Mucosa of rectum (tissue), 2 donors: ENCODE measurements around the gene DSG2.

Experiments
- H3K27ac ChIP-seq, 2 donors: one replicate each; pipeline ENCODE4 v1.7.0; 2013; ENCODE audit warnings: inconsistent platforms in 2 of 2, low read depth in 2 of 2, low read length in 2 of 2
- H3K27me3 ChIP-seq, 2 donors: one replicate each; pipeline ENCODE4 v1.7.0; 2013; ENCODE audit warnings: low read length in 2 of 2; ENCODE audit not compliant: control insufficient read depth in 2 of 2, insufficient read depth in 2 of 2
- H3K36me3 ChIP-seq, 2 donors: one replicate each; pipeline ENCODE4 v1.7.0; 2013; ENCODE audit warnings: low read length in 2 of 2; ENCODE audit not compliant: control insufficient read depth in 2 of 2, insufficient read depth in 2 of 2
- H3K4me1 ChIP-seq, 2 donors: one replicate each; pipeline ENCODE4 v1.7.0; 2013; ENCODE audit warnings: low read length in 2 of 2, mild to moderate bottlenecking in 1 of 2; ENCODE audit not compliant: control insufficient read depth in 2 of 2, insufficient read depth in 2 of 2
- H3K4me3 ChIP-seq, 2 donors: one replicate each; pipeline ENCODE4 v1.7.0; 2013; ENCODE audit warnings: low read length in 2 of 2
- H3K9ac ChIP-seq, 2 donors: one replicate each; pipeline ENCODE4 v1.7.0; 2013; ENCODE audit warnings: low read length in 2 of 2, low read depth in 1 of 2, mild to moderate bottlenecking in 1 of 2
- H3K9me3 ChIP-seq, 2 donors: one replicate each; pipeline ENCODE4 v1.7.0; 2013; ENCODE audit warnings: low read length in 2 of 2; ENCODE audit not compliant: control insufficient read depth in 2 of 2
- donor health status: healthy.
- donor health status: Normal muscosa, but diverticular disease.

DSG2 gene

GRCh38 chr18:31581498-31582197, 83.7 kb downstream of the DSG2 start:
- Histone ChIP-seq H3K27me3 (no peaks in the 10 kb centered on the region), H3K9me3 (no peaks in the 10 kb centered on the region), H3K4me1 (no peaks in the 10 kb centered on the region), H3K27ac (no peak overlapping the region), H3K4me3 (no peak overlapping the region), H3K9ac (no peak overlapping the region), H3K36me3 (no peaks in the 10 kb centered on the region)

- no peaks in the 10 kb centered on the region for H3K27me3 ChIP-seq
- no peak overlapping the region for H3K9ac ChIP-seq
Observed at GRCh38 chr18:31583185-31583854, 85.3 kb downstream of the DSG2 start.

GRCh38 chr18:31585991-31586390, 88.0 kb downstream of the DSG2 start:
- Histone ChIP-seq H3K27me3 (no peaks in the 10 kb centered on the region), H3K9me3 (no peaks in the 10 kb centered on the region), H3K36me3 (no peaks in the 10 kb centered on the region), H3K9ac (no peak overlapping the region), H3K4me3 (no peak overlapping the region), H3K4me1 (no peaks in the 10 kb centered on the region), H3K27ac (no peak overlapping the region)

More at GRCh38 chr18:31583185-31583854, 85.3 kb downstream of the DSG2 start:
- Histone ChIP-seq H3K27ac (no peak overlapping the region), H3K4me1 (no peaks in the 10 kb centered on the region), H3K36me3 (no peaks in the 10 kb centered on the region), H3K9me3 (no peaks in the 10 kb centered on the region), H3K4me3 (no peak overlapping the region)

- H3K27ac ChIP-seq = no peak overlapping the region
- H3K4me1 ChIP-seq = peaks cover 0 to under 1% of the 10 kb centered on the region in 2 donors
- no peaks in the 10 kb centered on the region for H3K36me3 ChIP-seq
Observed at GRCh38 chr18:31586616-31587015, 88.6 kb downstream of the DSG2 start.

GRCh38 chr18:31587529-31587928, 89.6 kb downstream of the DSG2 start:
- no peak overlapping the region for H3K9ac ChIP-seq
- no peaks in the 10 kb centered on the region for H3K36me3 ChIP-seq
- H3K4me3 ChIP-seq = no peak overlapping the region
- peaks cover 0 to 3% of the 10 kb centered on the region in 2 donors for H3K4me1 ChIP-seq
- H3K27me3 ChIP-seq = no peaks in the 10 kb centered on the region
- H3K9me3 ChIP-seq = no peaks in the 10 kb centered on the region
- no peak overlapping the region for H3K27ac ChIP-seq

More at GRCh38 chr18:31586616-31587015, 88.6 kb downstream of the DSG2 start:
- Histone ChIP-seq H3K9ac (no peak overlapping the region), H3K9me3 (no peaks in the 10 kb centered on the region), H3K27me3 (no peaks in the 10 kb centered on the region), H3K4me3 (no peak overlapping the region)

GRCh38 chr18:31590570-31590969, 92.6 kb downstream of the DSG2 start:
- Histone ChIP-seq H3K36me3 (no peaks in the 10 kb centered on the region), H3K9me3 (no peaks in the 10 kb centered on the region), H3K9ac (no peak overlapping the region), H3K4me1 (peaks cover 0 to 3% of the 10 kb centered on the region in 2 donors), H3K27me3 (no peaks in the 10 kb centered on the region), H3K4me3 (no peak overlapping the region), H3K27ac (no peak overlapping the region)

- no peak overlapping the region for H3K9ac ChIP-seq
- no peak overlapping the region for H3K27ac ChIP-seq
- H3K36me3 ChIP-seq = no peaks in the 10 kb centered on the region
- H3K9me3 ChIP-seq = no peaks in the 10 kb centered on the region
- peaks cover 0 to 3% of the 10 kb centered on the region in 2 donors for H3K4me1 ChIP-seq
- H3K4me3 ChIP-seq = no peak overlapping the region
- no peaks in the 10 kb centered on the region for H3K27me3 ChIP-seq
Observed at GRCh38 chr18:31591113-31591512, 93.1 kb downstream of the DSG2 start.

GRCh38 chr18:31591628-31592027, 93.7 kb downstream of the DSG2 start, which contains the start of gene TTR:
TTR (plus strand) TSS chr18:31591877; CDS start chr18:31591903, 26 bp downstream.
- no peaks in the 10 kb centered on the region for H3K9me3 ChIP-seq
- no peak within 1 kb of the TSS for H3K4me3 ChIP-seq
- no peaks in the 10 kb centered on the region for H3K27me3 ChIP-seq
- H3K27ac ChIP-seq = no peak within 1 kb of the TSS
- H3K4me1 ChIP-seq = peaks cover 0 to 3% of the 10 kb centered on the region in 2 donors
- H3K36me3 ChIP-seq = no peaks in the 10 kb centered on the region
- H3K9ac ChIP-seq = no peak within 1 kb of the TSS

- no peaks in the 10 kb centered on the region for H3K27me3 ChIP-seq
- H3K36me3 ChIP-seq = no peaks in the 10 kb centered on the region
- H3K27ac ChIP-seq = no peak overlapping the region
- no peak overlapping the region for H3K9ac ChIP-seq
- peaks cover 0 to 3% of the 10 kb centered on the region in 2 donors for H3K4me1 ChIP-seq
- no peak overlapping the region for H3K4me3 ChIP-seq
- no peaks in the 10 kb centered on the region for H3K9me3 ChIP-seq
Observed at GRCh38 chr18:31592506-31593157, 94.7 kb downstream of the DSG2 start.

- Histone ChIP-seq H3K4me1 (peaks cover 0 to 3% of the 10 kb centered on the region in 2 donors), H3K9me3 (no peaks in the 10 kb centered on the region), H3K27ac (no peak overlapping the region), H3K4me3 (no peak overlapping the region), H3K27me3 (no peaks in the 10 kb centered on the region), H3K36me3 (no peaks in the 10 kb centered on the region), H3K9ac (no peak overlapping the region)
Observed at GRCh38 chr18:31595121-31595771, 97.3 kb downstream of the DSG2 start.
